Activated CD8-positive, alpha-beta T cell treated with anti-CD3 and anti-CD28 coated beads, Interleukin-2, amount 10 ng/mL, durations not matched to agents 7 days and 5 days (primary cell): ENCODE results near the gene PRRT2. TPM values are rescaled to one million over a fixed set of nuclear protein-coding genes. Genes with fewer than 3 reads are reported as not detected.

ENCODE experiments used
- ATAC-seq: fragments of 150-1000 bp; cut with Tn5 transposase; one replicate; pipeline ENCODE4 v1.10.0; 2021; ENCODE audit warnings: moderate library complexity
- CTCF ChIA-PET: fragments of 350-600 bp; sonication (Branson Sonifier 250); formaldehyde crosslinking; loops from one replicate; lab custom pipeline; 2021; ENCODE audit warnings: antibody characterized with exemption; lab: Charles Lee
- POLR2A ChIA-PET: fragments of 350-600 bp; sonication (Branson Sonifier 250); formaldehyde crosslinking; loops from one replicate; lab custom pipeline; 2021; ENCODE audit warnings: antibody characterized with exemption; lab: Charles Lee
- DNase-seq: peaks from one replicate; pipeline ENCODE4 v3.0.0-alpha.2; 2020
- H3K27ac Mint-ChIP-seq: one replicate; pipeline ENCODE4 v1.8.0; 2021; ENCODE audit warnings: mild to moderate bottlenecking, mixed read lengths
- H3K27me3 Mint-ChIP-seq: one replicate; pipeline ENCODE4 v1.8.0; 2021; ENCODE audit warnings: low read depth, mixed read lengths
- H3K36me3 Mint-ChIP-seq: one replicate; pipeline ENCODE4 v1.8.0; 2021; ENCODE audit warnings: low read depth, mixed read lengths
- H3K4me1 Mint-ChIP-seq: one replicate; pipeline ENCODE4 v1.8.0; 2021; ENCODE audit warnings: low read depth, mixed read lengths
- H3K4me3 Mint-ChIP-seq: one replicate; pipeline ENCODE4 v1.8.0; 2021; ENCODE audit warnings: mild to moderate bottlenecking, mixed read lengths
- H3K9me3 Mint-ChIP-seq: one replicate; pipeline ENCODE4 v1.8.0; 2022; ENCODE audit warnings: mixed read lengths; ENCODE audit not compliant: insufficient read depth
- total RNA-seq, 2 experiments: library from RNA; stranded (reverse); gene quantifications; one replicate each; pipeline ENCODE4 v1.2.3, GENCODE V29; 2021

Gene PRRT2
- total RNA-seq, 2 experiments from 2014 or later = 0.16 to 0.83 TPM

GRCh38 chr16:29806641-29807425 is 5.2 kb upstream of the PRRT2 start:
- H3K4me3 Mint-ChIP-seq = peak overlapping the region; percentile 96
- ATAC-seq = no peak
- POLR2A ChIA-PET = interaction anchor here (0.6 to 4.8 kb wide), 15 partner anchors 8 to 141 kb away, joined by 3 to 57 read pairs (median 8); partner anchors contain the start of genes KIF22, MVP and PAGR1
- DNase-seq = peak; percentile 74
- H3K9me3 Mint-ChIP-seq = no peaks in the 10 kb centered on the region
- H3K36me3 Mint-ChIP-seq = peaks cover 66% of the 10 kb centered on the region
- peak overlapping the region; percentile 98 for H3K27ac Mint-ChIP-seq
- peaks cover 4% of the 10 kb centered on the region for H3K27me3 Mint-ChIP-seq
- peaks cover 60% of the 10 kb centered on the region for H3K4me1 Mint-ChIP-seq
- CTCF ChIA-PET = interaction anchor here (0.8 to 4.4 kb wide), 14 partner anchors 10 to 225 kb away, joined by 3 to 70 read pairs (median 8); partner anchors contain the start of genes KIF22, MVP, PAGR1 and TLCD3B

DNA sequence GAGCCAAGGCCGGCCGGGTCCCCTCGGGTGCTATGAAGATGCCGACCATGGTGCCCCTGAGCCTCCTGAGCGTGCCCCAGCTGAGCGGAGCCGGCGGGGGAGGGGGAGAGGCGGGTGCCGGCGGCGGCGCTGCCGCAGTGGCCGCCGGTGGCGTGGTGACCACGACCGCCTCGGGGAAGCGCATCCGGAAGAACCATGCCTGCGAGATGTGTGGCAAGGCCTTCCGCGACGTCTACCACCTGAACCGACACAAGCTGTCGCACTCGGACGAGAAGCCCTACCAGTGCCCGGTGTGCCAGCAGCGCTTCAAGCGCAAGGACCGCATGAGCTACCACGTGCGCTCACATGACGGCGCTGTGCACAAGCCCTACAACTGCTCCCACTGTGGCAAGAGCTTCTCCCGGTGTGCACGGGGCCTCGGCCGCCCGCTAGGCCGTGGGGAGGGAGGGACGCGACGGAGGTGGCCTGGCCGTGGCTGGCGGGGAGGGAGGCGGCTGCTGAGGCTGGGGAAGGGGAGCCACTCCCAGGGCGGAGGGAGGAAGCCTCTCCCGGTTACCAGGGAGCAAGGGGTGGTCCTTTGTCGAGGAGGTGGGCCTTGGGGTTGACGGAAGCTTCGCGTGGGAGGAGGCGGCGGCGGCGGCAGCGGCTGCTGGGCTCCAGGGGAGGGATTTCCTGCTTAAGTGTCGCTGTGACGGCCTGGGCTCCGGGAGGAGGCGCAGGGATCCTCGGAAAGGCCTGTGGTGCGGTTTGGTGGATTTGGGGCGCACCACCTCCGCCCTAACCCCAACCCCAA is 4.4 kb upstream of the PRRT2 start:
- Mint-ChIP-seq H3K4me1 (peaks cover 64% of the 10 kb centered on the region), H3K9me3 (no peaks in the 10 kb centered on the region), H3K4me3 (peak overlapping the region; percentile 96), H3K36me3 (peaks cover 61% of the 10 kb centered on the region), H3K27me3 (peaks cover 5% of the 10 kb centered on the region), H3K27ac (peak overlapping the region; percentile 98)
- ChIA-PET POLR2A (interaction anchor here (1.1 to 4.8 kb wide), 13 partner anchors 9 to 207 kb away, joined by 3 to 57 read pairs (median 9); partner anchors contain the start of genes CDIPT, KIF22, MVP and PAGR1), CTCF (interaction anchor here (0.7 to 4.4 kb wide), 20 partner anchors 9 to 224 kb away, joined by 3 to 70 read pairs (median 4); partner anchors contain the start of genes KIF22, MVP, PAGR1 and TAOK2)
- DNase-seq (peak; percentile 95), ATAC-seq (peak; percentile 37)

- POLR2A ChIA-PET = interaction anchor here (0.9 to 4.8 kb wide), 13 partner anchors 8 to 208 kb away, joined by 3 to 57 read pairs (median 9); partner anchors contain the start of genes CDIPT, KIF22, MVP and PAGR1
- H3K36me3 Mint-ChIP-seq = peaks cover 55% of the 10 kb centered on the region
- DNase-seq = peak; percentile 60
Observed at GRCh38 chr16:29808219-29808900, 3.6 kb upstream of the PRRT2 start.

GRCh38 chr16:29809031-29809747 is 2.8 kb upstream of the PRRT2 start:
- ATAC-seq = no peak
- H3K9me3 Mint-ChIP-seq = no peaks in the 10 kb centered on the region
- H3K36me3 Mint-ChIP-seq = peaks cover 47% of the 10 kb centered on the region
- H3K27me3 Mint-ChIP-seq = peaks cover 8% of the 10 kb centered on the region
- H3K4me1 Mint-ChIP-seq = peaks cover 58% of the 10 kb centered on the region
- DNase-seq = no peak
- CTCF ChIA-PET = interaction anchor here (0.8 to 4.4 kb wide), 9 partner anchors 8 to 222 kb away, joined by 3 to 70 read pairs (median 16); partner anchors contain the start of genes MVP, PAGR1 and TLCD3B
- H3K27ac Mint-ChIP-seq = peak overlapping the region; percentile 98
- POLR2A ChIA-PET = interaction anchor here (0.6 to 4.8 kb wide), 8 partner anchors 7 to 114 kb away, joined by 3 to 57 read pairs (median 12); partner anchors contain the start of genes KIF22, MVP and PAGR1
- H3K4me3 Mint-ChIP-seq = peak overlapping the region; percentile 96

More at GRCh38 chr16:29808219-29808900, 3.6 kb upstream of the PRRT2 start:
- CTCF ChIA-PET = interaction anchor here (0.8 to 4.4 kb wide), 17 partner anchors 8 to 223 kb away, joined by 3 to 70 read pairs (median 5); partner anchors contain the start of genes KIF22, MVP, PAGR1 and TAOK2
- Mint-ChIP-seq H3K27me3 (peaks cover 8% of the 10 kb centered on the region), H3K4me3 (peak overlapping the region; percentile 96), H3K9me3 (no peaks in the 10 kb centered on the region), H3K27ac (peak overlapping the region; percentile 98), H3K4me1 (peaks cover 62% of the 10 kb centered on the region)
- ATAC-seq = peak; percentile 12

DNA sequence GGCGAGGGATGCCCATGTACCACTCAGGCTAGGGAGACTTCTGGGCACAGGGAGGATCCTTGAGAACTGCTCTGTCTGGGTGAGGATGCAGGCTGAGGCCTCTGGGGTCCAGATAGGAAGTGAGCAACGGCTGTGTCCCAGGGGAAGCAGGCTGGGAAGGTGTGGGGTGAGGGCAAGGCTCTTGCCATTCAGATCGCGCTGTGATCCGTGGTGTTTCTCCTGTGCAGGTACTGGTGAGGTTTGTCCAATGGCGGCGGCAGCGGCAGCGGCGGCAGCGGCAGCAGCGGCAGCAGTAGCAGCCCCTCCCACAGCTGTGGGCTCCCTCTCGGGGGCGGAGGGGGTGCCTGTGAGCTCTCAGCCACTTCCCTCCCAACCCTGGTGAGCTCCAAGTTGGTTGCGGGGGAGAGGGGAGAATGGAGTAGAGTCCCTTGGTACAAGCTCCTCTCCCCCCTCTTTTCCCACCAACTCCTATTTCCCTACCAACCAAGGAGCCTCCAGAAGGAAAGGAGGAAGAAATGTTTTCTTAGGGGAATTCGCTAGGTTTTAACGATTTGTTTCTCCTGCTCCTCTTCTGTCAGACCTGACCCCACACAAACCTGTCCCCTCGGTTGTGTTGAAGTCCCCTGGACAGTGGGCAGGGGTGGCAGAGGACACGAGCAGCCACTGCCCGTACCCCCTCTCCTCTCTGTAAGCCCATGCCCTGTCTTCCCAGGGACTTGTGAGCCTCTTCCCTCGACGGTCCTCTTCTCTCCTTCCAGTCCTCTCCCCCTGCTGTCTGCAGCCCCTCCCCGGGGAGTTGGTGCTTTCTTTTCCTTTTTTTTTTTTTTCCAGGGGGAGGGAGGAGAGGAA is 1.9 kb upstream of the PRRT2 start:
- Mint-ChIP-seq H3K27ac (peak overlapping the region; percentile 77), H3K36me3 (peaks cover 41% of the 10 kb centered on the region), H3K4me1 (peaks cover 62% of the 10 kb centered on the region), H3K4me3 (peak overlapping the region; percentile 90), H3K9me3 (no peaks in the 10 kb centered on the region), H3K27me3 (peaks cover 8% of the 10 kb centered on the region)
- DNase-seq (peak; percentile 73), ATAC-seq (no peak)
- CTCF ChIA-PET = interaction anchor here (0.6 to 4.4 kb wide), 5 partner anchors 23 to 245 kb away, joined by 3 to 18 read pairs (median 3); no protein-coding TSS in a partner anchor
- POLR2A ChIA-PET = interaction anchor here (0.6 to 4.8 kb wide), 5 partner anchors 11 to 673 kb away, joined by 3 to 57 read pairs (median 3); partner anchors contain the start of genes KIF22 and MVP

- H3K9me3 Mint-ChIP-seq = no peaks in the 10 kb centered on the region
- DNase-seq (no peak), ATAC-seq (no peak)
- H3K27me3 Mint-ChIP-seq = peaks cover 8% of the 10 kb centered on the region
- peaks cover 38% of the 10 kb centered on the region for H3K36me3 Mint-ChIP-seq
- ChIA-PET POLR2A (interaction anchor here (1.2 to 2.0 kb wide), 2 partner anchors 16 to 20 kb away, joined by 4 to 5 read pairs; partner anchors contain the start of gene KIF22), CTCF (interaction anchor here (1.0 to 3.9 kb wide), 2 partner anchors 22 to 110 kb away, joined by 3 to 12 read pairs; no protein-coding TSS in a partner anchor)
- H3K27ac Mint-ChIP-seq = peak overlapping the region; percentile 77
- H3K4me3 Mint-ChIP-seq = peak overlapping the region; percentile 90
- H3K4me1 Mint-ChIP-seq = peaks cover 64% of the 10 kb centered on the region
Observed at GRCh38 chr16:29810699-29811169, 1.3 kb upstream of the PRRT2 start.

- CTCF ChIA-PET = interaction anchor here (2.0 to 3.9 kb wide), 2 partner anchors 37 to 111 kb away, joined by 8 to 12 read pairs; no protein-coding TSS in a partner anchor
- POLR2A ChIA-PET = interaction anchor here (0.8 to 2.0 kb wide), 3 partner anchors 9 to 21 kb away, joined by 4 to 5 read pairs (median 4); partner anchors contain the start of gene KIF22
- ATAC-seq (peak; percentile 28), DNase-seq (peak; percentile 82)
- peaks cover 8% of the 10 kb centered on the region for H3K27me3 Mint-ChIP-seq
- peaks cover 65% of the 10 kb centered on the region for H3K4me1 Mint-ChIP-seq
- H3K4me3 Mint-ChIP-seq = peak overlapping the region; percentile 90
- no peaks in the 10 kb centered on the region for H3K9me3 Mint-ChIP-seq
- H3K27ac Mint-ChIP-seq = peak overlapping the region; percentile 77
- peaks cover 38% of the 10 kb centered on the region for H3K36me3 Mint-ChIP-seq
Observed at GRCh38 chr16:29811170-29811895, 660 bp upstream of the PRRT2 start.

DNA sequence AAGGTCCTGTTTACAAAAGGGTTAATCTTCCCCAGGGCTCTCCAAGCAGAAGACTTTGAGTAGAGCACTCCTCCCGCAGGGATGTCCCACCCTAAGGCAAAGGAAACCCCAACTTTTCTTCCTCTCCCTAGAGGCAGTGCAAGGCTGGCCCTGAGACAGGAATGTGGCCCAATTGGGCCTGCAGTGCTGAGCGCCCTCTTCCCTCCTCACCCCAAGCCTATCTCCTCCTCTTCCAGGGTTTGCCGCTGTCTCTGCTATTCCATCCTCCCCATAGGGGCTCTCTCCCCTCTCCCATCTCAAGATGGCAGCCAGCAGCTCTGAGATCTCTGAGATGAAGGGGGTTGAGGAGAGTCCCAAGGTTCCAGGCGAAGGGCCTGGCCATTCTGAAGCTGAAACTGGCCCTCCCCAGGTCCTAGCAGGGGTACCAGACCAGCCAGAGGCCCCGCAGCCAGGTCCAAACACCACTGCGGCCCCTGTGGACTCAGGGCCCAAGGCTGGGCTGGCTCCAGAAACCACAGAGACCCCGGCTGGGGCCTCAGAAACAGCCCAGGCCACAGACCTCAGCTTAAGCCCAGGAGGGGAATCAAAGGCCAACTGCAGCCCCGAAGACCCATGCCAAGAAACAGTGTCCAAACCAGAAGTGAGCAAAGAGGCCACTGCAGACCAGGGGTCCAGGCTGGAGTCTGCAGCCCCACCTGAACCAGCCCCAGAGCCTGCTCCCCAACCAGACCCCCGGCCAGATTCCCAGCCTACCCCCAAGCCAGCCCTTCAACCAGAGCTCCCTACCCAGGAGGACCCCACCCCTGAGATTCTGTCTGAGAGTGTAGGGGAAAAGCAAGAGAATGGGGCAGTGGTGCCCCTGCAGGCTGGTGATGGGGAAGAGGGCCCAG is 1.0 kb downstream of the PRRT2 start:
- peak overlapping the region; percentile 34 for H3K4me3 Mint-ChIP-seq
- no peaks in the 10 kb centered on the region for H3K9me3 Mint-ChIP-seq
- CTCF ChIA-PET = interaction anchor here (1.1 to 3.9 kb wide), 3 partner anchors 35 to 112 kb away, joined by 4 to 12 read pairs (median 8); no protein-coding TSS in a partner anchor
- POLR2A ChIA-PET = interaction anchor here (0.5 to 2.0 kb wide), 3 partner anchors 22 to 888 kb away, joined by 3 to 5 read pairs (median 4); partner anchors contain the start of genes KIF22 and RABEP2
- H3K4me1 Mint-ChIP-seq = peaks cover 70% of the 10 kb centered on the region
- H3K27ac Mint-ChIP-seq = no peak overlapping the region
- peaks cover 39% of the 10 kb centered on the region for H3K36me3 Mint-ChIP-seq
- ATAC-seq = no peak
- no peak for DNase-seq
- peaks cover 8% of the 10 kb centered on the region for H3K27me3 Mint-ChIP-seq
